OCI-LY3 (cell line): Measurements from ENCODE around the gene TMEM238.

Experiments used
- CTCF ChIP-seq: fragments of 200-600, 300-600 bp; sonication (generic); IDR thresholded peaks from 2 replicates; pipeline ENCODE4 v1.5.1; 2014; ENCODE audit warnings: antibody characterized with exemption, low read length, low read depth
- EZH2phosphoT487 ChIP-seq: fragments of 200-600 bp; shearing (Covaris generic); IDR thresholded peaks from 2 replicates; pipeline ENCODE4 v1.6.1; 2018; ENCODE audit warnings: antibody characterized with exemption, mixed run types, low read depth

GRCh38 chr19:55419624-55420236, 35.6 kb upstream of the TMEM238 start:
- TF ChIP-seq CTCF (no peak), EZH2phosphoT487 (no peak)
